Measurements from ENCODE around the gene POLR3K. TPM values are rescaled to one million over a fixed set of nuclear protein-coding genes. Genes with fewer than 3 reads are reported as not detected.

Gene POLR3K
- total RNA-seq, 1 donor from 2014 or later = 12.0 TPM

DNA sequence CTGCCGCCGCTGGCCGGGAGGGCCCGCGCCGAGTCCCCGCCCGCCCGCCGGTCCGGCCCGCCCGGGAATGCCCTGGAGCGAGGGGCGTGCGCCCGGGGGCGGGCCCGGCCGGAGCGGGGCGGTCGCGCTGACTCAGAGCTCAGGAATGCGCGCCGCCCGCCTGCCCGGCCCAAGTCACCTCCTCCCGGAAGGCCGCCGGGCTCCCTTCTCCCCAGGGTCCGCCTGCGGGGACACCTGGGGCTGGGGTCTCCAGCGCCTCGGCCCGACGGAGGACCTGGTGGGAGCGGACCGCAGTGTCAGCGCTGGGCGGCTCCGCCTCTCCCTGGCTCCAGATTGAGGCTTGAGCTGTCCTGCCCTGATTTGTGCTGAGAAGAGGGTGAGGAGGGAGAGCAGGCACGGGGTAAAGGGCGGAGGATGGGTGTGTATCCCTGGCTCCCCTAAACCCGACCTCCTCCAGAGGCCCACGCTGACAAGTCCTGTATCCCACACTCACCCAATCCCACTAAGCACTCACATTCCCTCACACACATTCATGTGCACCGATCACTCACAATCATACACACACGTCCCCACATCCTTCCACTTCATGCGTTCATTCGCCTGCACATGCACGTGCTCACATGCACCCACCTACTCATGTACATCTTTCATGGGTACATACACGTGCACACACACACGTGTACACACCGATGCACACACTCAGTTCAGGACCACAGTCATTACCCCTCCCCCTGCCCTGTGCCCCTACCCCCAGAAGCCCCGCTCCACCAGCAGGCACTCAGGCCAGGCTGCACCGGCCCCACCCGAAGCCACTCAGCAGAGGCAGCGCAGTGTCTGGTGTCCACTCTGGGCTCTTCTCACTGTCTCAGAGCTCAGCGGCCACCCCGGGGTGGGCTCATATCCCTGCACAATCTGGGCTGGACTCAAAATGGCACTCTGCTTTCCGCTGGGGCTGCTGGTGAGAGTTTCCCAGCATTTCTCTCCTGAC, 19.4 kb upstream of the POLR3K start, which contains the start of gene RHBDF1:
Gene RHBDF1, minus strand, starts transcription at position 71 of the 988 bp plus-strand sequence. CDS start 7,616 bp downstream, outside the sequence.
- H3K36me3 ChIP-seq = no peaks in the 10 kb centered on the region
- peak; percentile 86 for DNase-seq
- TF ChIP-seq, protein P1, sequence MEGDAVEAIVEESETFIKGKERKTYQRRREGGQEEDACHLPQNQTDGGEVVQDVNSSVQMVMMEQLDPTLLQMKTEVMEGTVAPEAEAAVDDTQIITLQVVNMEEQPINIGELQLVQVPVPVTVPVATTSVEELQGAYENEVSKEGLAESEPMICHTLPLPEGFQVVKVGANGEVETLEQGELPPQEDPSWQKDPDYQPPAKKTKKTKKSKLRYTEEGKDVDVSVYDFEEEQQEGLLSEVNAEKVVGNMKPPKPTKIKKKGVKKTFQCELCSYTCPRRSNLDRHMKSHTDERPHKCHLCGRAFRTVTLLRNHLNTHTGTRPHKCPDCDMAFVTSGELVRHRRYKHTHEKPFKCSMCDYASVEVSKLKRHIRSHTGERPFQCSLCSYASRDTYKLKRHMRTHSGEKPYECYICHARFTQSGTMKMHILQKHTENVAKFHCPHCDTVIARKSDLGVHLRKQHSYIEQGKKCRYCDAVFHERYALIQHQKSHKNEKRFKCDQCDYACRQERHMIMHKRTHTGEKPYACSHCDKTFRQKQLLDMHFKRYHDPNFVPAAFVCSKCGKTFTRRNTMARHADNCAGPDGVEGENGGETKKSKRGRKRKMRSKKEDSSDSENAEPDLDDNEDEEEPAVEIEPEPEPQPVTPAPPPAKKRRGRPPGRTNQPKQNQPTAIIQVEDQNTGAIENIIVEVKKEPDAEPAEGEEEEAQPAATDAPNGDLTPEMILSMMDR (IDR thresholded peaks at IDR 0.05) = no peak
- intact Hi-C loops (cut with DNase I) = no loop called here
- H3K4me3 ChIP-seq = peak within 1 kb of the TSS; percentile 75
- H3K4me1 ChIP-seq = peaks cover 54% of the 10 kb centered on the region
- peak within 1 kb of the TSS; percentile 87 for H3K27ac ChIP-seq
- H3K27me3 ChIP-seq = no peaks in the 10 kb centered on the region
- peak; percentile 74 for ATAC-seq
- H3K9me3 ChIP-seq = no peaks in the 10 kb centered on the region

DNA sequence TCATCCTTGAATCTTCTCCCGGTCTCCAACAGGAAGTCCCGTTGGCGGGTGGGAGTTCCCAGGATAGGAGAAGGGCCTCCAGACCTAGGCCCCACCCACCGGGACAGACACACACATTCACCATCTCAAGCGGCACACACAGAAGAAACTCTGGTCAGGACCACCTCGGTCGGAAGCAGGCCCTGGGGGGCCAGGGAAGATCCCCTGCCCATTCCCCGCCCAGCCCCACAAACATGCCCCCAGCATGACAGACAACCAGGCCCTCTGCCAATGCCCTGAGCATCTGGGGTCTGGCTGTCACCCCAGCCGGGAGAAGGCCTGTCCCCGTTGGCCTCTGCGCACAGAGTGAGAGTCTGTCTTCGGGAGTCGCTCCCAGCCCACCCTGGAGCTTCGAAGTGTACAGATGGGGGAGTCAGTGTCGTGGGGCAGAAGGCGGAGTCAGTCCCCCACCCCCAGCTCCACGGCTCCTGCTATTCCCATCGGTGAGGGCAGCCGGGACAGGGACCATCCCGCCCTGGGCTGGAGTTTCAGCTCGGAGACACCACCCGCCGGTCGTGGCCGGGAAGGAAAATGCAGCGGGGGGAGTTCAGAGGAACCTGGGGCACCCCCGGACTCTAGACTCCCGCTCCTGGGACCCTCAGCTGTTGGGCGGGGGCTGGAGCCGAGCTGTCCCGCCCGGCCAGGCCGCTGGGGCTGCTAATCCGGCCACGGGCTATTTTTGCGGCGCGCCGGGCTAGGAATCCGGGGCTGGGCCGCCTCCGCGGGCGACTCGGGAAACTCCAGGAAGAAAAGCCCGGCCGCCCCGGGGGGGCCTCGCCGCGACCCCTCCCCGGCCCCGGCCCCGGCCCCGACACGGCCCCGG, 18.4 kb upstream of the POLR3K start:
- ATAC-seq (peak; percentile 38), DNase-seq (peak; percentile 81)
- H3K27ac ChIP-seq = peak overlapping the region; percentile 87
- H3K36me3 ChIP-seq = no peaks in the 10 kb centered on the region
- H3K4me3 ChIP-seq = peak overlapping the region; percentile 75
- no peaks in the 10 kb centered on the region for H3K27me3 ChIP-seq
- TF ChIP-seq, protein P1 (IDR thresholded peaks at IDR 0.05) = no peak
- intact Hi-C loops (cut with DNase I) = no loop called here
- H3K9me3 ChIP-seq = no peaks in the 10 kb centered on the region
- H3K4me1 ChIP-seq = peaks cover 51% of the 10 kb centered on the region

DNA sequence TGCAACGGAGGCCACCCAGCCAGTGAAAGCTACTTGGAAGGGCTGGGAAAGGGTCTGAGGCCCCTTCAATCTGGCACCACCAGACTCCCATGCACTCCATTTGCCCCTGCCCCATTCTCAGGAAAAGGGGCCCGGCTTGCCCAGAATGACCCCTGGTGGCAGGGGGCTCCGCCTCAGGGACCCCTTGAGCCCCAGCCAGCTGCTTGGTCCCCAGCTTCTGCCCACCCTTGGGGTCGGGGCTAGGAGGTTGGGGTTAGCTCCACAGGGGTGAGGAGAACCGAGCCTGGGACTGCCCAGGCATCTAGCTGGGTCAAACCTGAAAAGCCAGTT, 17.8 kb upstream of the POLR3K start:
- DNase-seq (no peak), ATAC-seq (no peak)
- no peaks in the 10 kb centered on the region for H3K27me3 ChIP-seq
- no peaks in the 10 kb centered on the region for H3K36me3 ChIP-seq
- H3K9me3 ChIP-seq = no peaks in the 10 kb centered on the region
- peak overlapping the region; percentile 87 for H3K27ac ChIP-seq
- intact Hi-C loops (cut with DNase I) = no loop called here
- peaks cover 49% of the 10 kb centered on the region for H3K4me1 ChIP-seq
- TF ChIP-seq, protein P1 (IDR thresholded peaks at IDR 0.05) = no peak
- peak overlapping the region; percentile 75 for H3K4me3 ChIP-seq

DNA sequence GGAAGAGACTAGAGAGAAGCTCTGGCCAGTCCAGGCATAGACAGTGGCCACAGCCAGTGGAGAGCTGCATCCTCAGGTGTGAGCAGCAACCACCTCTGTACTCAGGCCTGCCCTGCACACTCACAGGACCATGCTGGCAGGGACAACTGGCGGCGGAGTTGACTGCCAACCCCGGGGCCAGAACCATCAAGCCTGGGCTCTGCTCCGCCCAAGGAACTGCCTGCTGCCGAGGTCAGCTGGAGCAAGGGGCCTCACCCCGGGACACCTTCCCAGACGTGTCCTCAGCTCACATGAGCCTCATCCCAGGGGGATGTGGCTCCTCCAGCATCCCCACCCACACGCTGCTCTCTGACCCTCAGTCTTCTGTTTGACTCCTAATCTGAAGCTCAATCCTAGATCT, 15.8 kb upstream of the POLR3K start:
- Histone ChIP-seq H3K4me1 (peaks cover 41% of the 10 kb centered on the region), H3K27me3 (no peaks in the 10 kb centered on the region), H3K36me3 (no peaks in the 10 kb centered on the region), H3K4me3 (no peak overlapping the region), H3K27ac (no peak overlapping the region), H3K9me3 (no peaks in the 10 kb centered on the region)
- intact Hi-C loops (cut with DNase I) = no loop called here
- DNase-seq = no peak
- no peak for ATAC-seq
- TF ChIP-seq, protein P1 (IDR thresholded peaks at IDR 0.05) = no peak

DNA sequence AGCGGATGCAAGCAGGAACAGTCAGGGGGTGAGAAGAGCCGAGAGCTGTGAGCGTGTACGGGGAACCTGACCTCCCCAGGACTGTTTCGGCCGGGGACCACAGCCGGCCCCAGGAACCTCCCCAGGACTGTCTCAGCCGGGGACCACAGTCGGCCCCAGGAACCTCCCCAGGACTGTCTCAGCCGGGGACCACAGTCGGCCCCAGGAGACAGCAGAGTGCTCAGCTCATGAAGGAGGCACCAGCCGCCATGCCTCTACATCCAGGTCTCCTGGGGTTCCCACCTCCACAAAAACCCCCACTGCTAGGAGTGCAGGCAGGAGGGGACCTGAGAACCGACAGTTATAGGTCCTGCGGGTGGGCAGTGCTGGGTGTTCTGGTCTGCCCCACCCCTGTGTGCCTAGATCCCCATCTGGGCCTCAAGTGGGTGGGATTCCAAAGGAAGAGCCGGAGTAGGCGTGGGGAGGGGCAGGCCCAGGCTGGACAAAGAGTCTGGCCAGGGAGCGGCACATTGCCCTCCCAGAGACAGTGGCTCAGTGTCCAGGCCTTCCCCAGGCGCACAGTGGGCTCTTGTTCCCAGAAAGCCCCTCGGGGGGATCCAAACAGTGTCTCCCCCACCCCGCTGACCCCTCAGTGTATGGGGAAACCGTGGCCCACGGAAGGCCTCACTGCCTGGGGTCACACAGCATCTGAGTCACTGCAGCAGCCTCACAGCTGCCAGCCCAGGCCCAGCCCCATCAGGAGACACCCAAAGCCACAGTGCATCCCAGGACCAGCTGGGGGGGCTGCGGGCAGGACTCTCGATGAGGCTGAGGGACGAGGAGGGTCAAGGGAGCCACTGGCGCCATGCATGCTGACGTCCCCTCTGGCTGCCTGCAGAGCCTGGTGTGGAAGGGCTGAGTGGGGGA, 14.7 kb upstream of the POLR3K start:
- Histone ChIP-seq H3K9me3 (no peaks in the 10 kb centered on the region), H3K27me3 (no peaks in the 10 kb centered on the region), H3K36me3 (peaks cover 8% of the 10 kb centered on the region), H3K4me1 (peaks cover 33% of the 10 kb centered on the region), H3K4me3 (no peak overlapping the region), H3K27ac (no peak overlapping the region)
- ATAC-seq = no peak
- intact Hi-C loops (cut with DNase I) = no loop called here
- no peak for DNase-seq
- TF ChIP-seq, protein P1 (IDR thresholded peaks at IDR 0.05) = no peak

Data from upper lobe of right lung (tissue), 1 donor.